ENCODE measurements around the gene DCTN1. TPM values are rescaled to one million over a fixed set of nuclear protein-coding genes. Genes with fewer than 3 reads are reported as not detected.

DCTN1 gene
- total RNA-seq, 1 donor = 177 TPM

DNA sequence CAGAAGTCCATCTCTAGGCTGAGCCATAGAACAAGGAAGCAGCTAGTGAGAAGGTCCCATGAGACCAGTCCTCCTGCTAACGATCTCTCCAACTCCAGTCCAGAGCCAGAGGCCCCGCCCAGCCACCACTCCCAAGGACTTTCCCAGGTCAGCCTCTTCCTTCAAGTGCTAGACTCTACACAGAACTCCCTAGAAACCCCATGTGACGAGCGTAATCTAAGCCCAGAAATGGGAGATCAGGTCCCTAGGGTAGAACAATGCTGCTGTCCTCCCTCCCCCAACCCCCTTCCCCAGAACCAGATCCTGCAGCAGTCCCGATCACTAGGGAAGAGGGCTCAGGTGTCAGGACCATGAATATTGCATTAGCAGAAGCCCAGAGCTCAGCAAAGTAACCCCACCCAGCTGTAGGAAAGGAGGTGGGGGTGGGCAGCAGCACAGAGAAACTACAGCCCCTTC, 6.9 kb downstream of the DCTN1 start:
- DNase-seq (ENCODE audit: insufficient read length, low spot score, missing footprints) = peak; percentile 90
- H3K4me2 ChIP-seq (ENCODE audit: insufficient read depth, low read length) = no peak overlapping the region
- no peak overlapping the region for H3K4me3 ChIP-seq (ENCODE audit: insufficient read depth, low read length)
- no peak overlapping the region for H2AFZ ChIP-seq (ENCODE audit: low read length)
- H3K79me2 ChIP-seq (ENCODE audit: insufficient read depth, low read length) = peaks cover 62% of the 10 kb centered on the region
- H3K9me3 ChIP-seq (ENCODE audit: low read depth, low read length) = no peaks in the 10 kb centered on the region
- H3K27me3 ChIP-seq (ENCODE audit: insufficient read depth, low read length) = no peaks in the 10 kb centered on the region
- H3K36me3 ChIP-seq (ENCODE audit: insufficient read depth, low read length) = peaks cover 65% of the 10 kb centered on the region
- H4K20me1 ChIP-seq (ENCODE audit: insufficient read depth, low read length) = peaks cover 32% of the 10 kb centered on the region
- H3K27ac ChIP-seq (ENCODE audit: low read depth, low read length) = no peak overlapping the region
- peaks cover 6% of the 10 kb centered on the region for H3K4me1 ChIP-seq (ENCODE audit: insufficient read depth, low read length)
- no peak for TF ChIP-seq CTCF (IDR thresholded peaks at IDR 0.05; ENCODE audit: extremely low read depth, low read depth, low read length)

GRCh38 chr2:74372674-74373073, 7.4 kb downstream of the DCTN1 start:
- no peak for TF ChIP-seq CTCF (IDR thresholded peaks at IDR 0.05; ENCODE audit: extremely low read depth, low read depth, low read length)
- Histone ChIP-seq H2AFZ (ENCODE audit: low read length) (no peak overlapping the region), H3K27ac (ENCODE audit: low read depth, low read length) (peak overlapping the region; percentile 17), H3K79me2 (ENCODE audit: insufficient read depth, low read length) (peaks cover 57% of the 10 kb centered on the region), H4K20me1 (ENCODE audit: insufficient read depth, low read length) (peaks cover 27% of the 10 kb centered on the region), H3K27me3 (ENCODE audit: insufficient read depth, low read length) (no peaks in the 10 kb centered on the region), H3K4me1 (ENCODE audit: insufficient read depth, low read length) (peaks cover 6% of the 10 kb centered on the region), H3K36me3 (ENCODE audit: insufficient read depth, low read length) (peaks cover 65% of the 10 kb centered on the region), H3K9me3 (ENCODE audit: low read depth, low read length) (no peaks in the 10 kb centered on the region), H3K4me3 (ENCODE audit: insufficient read depth, low read length) (no peak overlapping the region), H3K4me2 (ENCODE audit: insufficient read depth, low read length) (no peak overlapping the region)
- DNase-seq (ENCODE audit: insufficient read length, low spot score, missing footprints) = peak; percentile 45

DNA sequence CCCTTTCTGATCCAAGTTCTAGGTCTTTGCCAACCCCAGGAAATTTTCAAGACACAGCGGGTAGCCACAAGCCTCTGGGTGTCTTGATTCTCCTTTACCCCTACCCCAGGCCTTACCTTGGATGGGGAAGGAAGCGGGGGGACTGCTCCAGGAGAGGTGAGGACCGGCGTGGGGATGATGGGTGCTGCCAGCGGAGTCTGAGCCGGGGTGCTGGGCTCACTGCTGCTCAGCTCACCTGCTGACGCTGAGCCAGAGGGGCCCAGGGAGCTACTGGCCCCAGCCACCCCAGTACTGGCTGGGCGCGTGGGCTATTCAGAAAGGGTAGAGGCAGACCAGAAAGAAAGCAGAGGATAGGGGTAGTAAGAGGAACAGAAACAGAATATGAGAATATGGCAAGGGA, 8.7 kb downstream of the DCTN1 start:
- Histone ChIP-seq H2AFZ (ENCODE audit: low read length) (no peak overlapping the region), H3K9me3 (ENCODE audit: low read depth, low read length) (no peaks in the 10 kb centered on the region), H3K36me3 (ENCODE audit: insufficient read depth, low read length) (peaks cover 65% of the 10 kb centered on the region), H4K20me1 (ENCODE audit: insufficient read depth, low read length) (peaks cover 22% of the 10 kb centered on the region), H3K4me3 (ENCODE audit: insufficient read depth, low read length) (no peak overlapping the region), H3K4me2 (ENCODE audit: insufficient read depth, low read length) (no peak overlapping the region), H3K27ac (ENCODE audit: low read depth, low read length) (no peak overlapping the region), H3K27me3 (ENCODE audit: insufficient read depth, low read length) (no peaks in the 10 kb centered on the region), H3K4me1 (ENCODE audit: insufficient read depth, low read length) (peaks cover 6% of the 10 kb centered on the region), H3K79me2 (ENCODE audit: insufficient read depth, low read length) (peaks cover 44% of the 10 kb centered on the region)
- peak; percentile 34 for DNase-seq (ENCODE audit: insufficient read length, low spot score, missing footprints)
- no peak for TF ChIP-seq CTCF (IDR thresholded peaks at IDR 0.05; ENCODE audit: extremely low read depth, low read depth, low read length)

GRCh38 chr2:74369976-74370375, 10.1 kb downstream of the DCTN1 start:
- H3K27me3 ChIP-seq (ENCODE audit: insufficient read depth, low read length) = no peaks in the 10 kb centered on the region
- peaks cover 68% of the 10 kb centered on the region for H3K36me3 ChIP-seq (ENCODE audit: insufficient read depth, low read length)
- no peak overlapping the region for H3K4me2 ChIP-seq (ENCODE audit: insufficient read depth, low read length)
- peaks cover 6% of the 10 kb centered on the region for H3K4me1 ChIP-seq (ENCODE audit: insufficient read depth, low read length)
- no peak overlapping the region for H3K27ac ChIP-seq (ENCODE audit: low read depth, low read length)
- no peaks in the 10 kb centered on the region for H3K9me3 ChIP-seq (ENCODE audit: low read depth, low read length)
- peaks cover 30% of the 10 kb centered on the region for H3K79me2 ChIP-seq (ENCODE audit: insufficient read depth, low read length)
- no peak overlapping the region for H3K4me3 ChIP-seq (ENCODE audit: insufficient read depth, low read length)
- DNase-seq (ENCODE audit: insufficient read length, low spot score, missing footprints) = peak; percentile 10
- peaks cover 13% of the 10 kb centered on the region for H4K20me1 ChIP-seq (ENCODE audit: insufficient read depth, low read length)
- H2AFZ ChIP-seq (ENCODE audit: low read length) = no peak overlapping the region
- TF ChIP-seq CTCF (IDR thresholded peaks at IDR 0.05; ENCODE audit: extremely low read depth, low read depth, low read length) = no peak
